GM12891 (cell line): ENCODE results near the gene NTHL1.

Source experiments
- DNase-seq: peaks from one replicate; pipeline ENCODE4 v3.0.0; 2011; ENCODE audit warnings: low spot score; ENCODE audit not compliant: insufficient read length
- FAIRE-seq: peaks from 2 replicates; lab custom pipeline; 2011; peaks lifted over from hg19 to GRCh38; lab: Jason Lieb, UNC
- PAX5 ChIP-seq: IDR thresholded peaks from 2 replicates; pipeline ENCODE4 v1.6.1; 2011; ENCODE audit warnings: low read length, moderate library complexity, mild to moderate bottlenecking; ENCODE audit not compliant: insufficient read depth, severe bottlenecking
- POLR2A ChIP-seq: IDR thresholded peaks from 2 replicates; pipeline ENCODE4 v1.6.1; 2011; ENCODE audit warnings: low read depth, low read length, control low read depth
- POLR2AphosphoS5 ChIP-seq: IDR thresholded peaks from 2 replicates; pipeline ENCODE4 v1.6.1; 2011; ENCODE audit warnings: low read depth, low read length, control low read depth
- POU2F2 ChIP-seq: IDR thresholded peaks from 2 replicates; pipeline ENCODE4 v1.6.1; 2011; ENCODE audit warnings: low read depth, mild to moderate bottlenecking, control low read depth, low read length, moderate library complexity
- SPI1 ChIP-seq: IDR thresholded peaks from 2 replicates; pipeline ENCODE4 v1.6.1; 2011; ENCODE audit warnings: low read depth, low read length, control low read depth
- TAF1 ChIP-seq: IDR thresholded peaks from 2 replicates; pipeline ENCODE4 v1.6.1; 2011; ENCODE audit warnings: low read depth, low read length, control low read depth

Gene NTHL1

GRCh38 chr16:2056681-2057407, 9.2 kb upstream of the NTHL1 start:
- no peak for DNase-seq
- TF ChIP-seq POLR2A (no peak), PAX5 (no peak), POU2F2 (no peak), TAF1 (no peak), SPI1 (no peak), POLR2AphosphoS5 (no peak)
- no peak for FAIRE-seq

GRCh38 chr16:2056077-2056476, 8.4 kb upstream of the NTHL1 start:
- FAIRE-seq, result no peak
- TF ChIP-seq POLR2AphosphoS5 (no peak), POLR2A (no peak), POU2F2 (no peak), SPI1 (no peak), PAX5 (no peak)
- DNase-seq, result no peak

GRCh38 chr16:2054543-2055245, 7.1 kb upstream of the NTHL1 start:
- no peak for DNase-seq
- FAIRE-seq, result no peak
- TF ChIP-seq SPI1 (no peak), POU2F2 (no peak), PAX5 (no peak), POLR2AphosphoS5 (no peak)

GRCh38 chr16:2053897-2054296, 6.3 kb upstream of the NTHL1 start:
- FAIRE-seq (no peak), DNase-seq (no peak)
- TF ChIP-seq SPI1 (no peak), POLR2A (no peak), POU2F2 (no peak), TAF1 (no peak), POLR2AphosphoS5 (no peak), PAX5 (no peak)

GRCh38 chr16:2053211-2053610, 5.6 kb upstream of the NTHL1 start:
- FAIRE-seq (no peak), DNase-seq (no peak)
- no peak for TF ChIP-seq POLR2AphosphoS5
- no peak for TF ChIP-seq TAF1
- TF ChIP-seq SPI1, result no peak
- no peak for TF ChIP-seq POLR2A
- TF ChIP-seq PAX5, result no peak
- no peak for TF ChIP-seq POU2F2

- FAIRE-seq, result no peak
- no peak for TF ChIP-seq POU2F2
- no peak for TF ChIP-seq PAX5
- TF ChIP-seq POLR2A, result no peak
- DNase-seq, result no peak
Observed at GRCh38 chr16:2048116-2048543, 496 bp upstream of the NTHL1 start.

DNA sequence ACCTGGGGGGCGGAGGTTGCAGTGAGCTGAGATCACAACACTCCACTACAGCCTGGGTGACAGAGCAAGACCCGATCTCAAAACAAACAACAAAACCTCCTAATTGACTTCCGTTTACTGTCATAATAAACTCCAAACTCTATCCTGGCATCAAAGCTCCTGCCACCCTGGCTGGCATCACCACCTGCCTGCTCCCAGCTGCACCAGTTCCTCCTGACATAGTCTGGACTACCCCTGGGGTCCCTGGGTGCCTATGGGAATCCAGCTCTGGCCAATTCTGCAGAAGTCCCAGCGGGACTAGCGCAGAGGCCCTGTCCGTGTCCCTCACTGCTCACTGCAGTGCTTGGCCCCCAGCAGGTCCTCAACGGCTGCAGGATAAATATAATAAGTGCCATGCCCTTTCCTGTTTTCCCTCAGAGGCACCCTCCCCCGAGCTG, 723 bp downstream of the NTHL1 start:
- TF ChIP-seq POLR2AphosphoS5 (no peak), POU2F2 (no peak), TAF1 (no peak), SPI1 (no peak), POLR2A (no peak), PAX5 (no peak)
- FAIRE-seq, result peak; percentile 23
- no peak for DNase-seq

GRCh38 chr16:2045965-2046892, 1.4 kb downstream of the NTHL1 start:
- no peak for TF ChIP-seq SPI1
- TF ChIP-seq POU2F2, result no peak
- no peak for TF ChIP-seq PAX5
- TF ChIP-seq POLR2AphosphoS5, result no peak
- TF ChIP-seq TAF1, result no peak
- no peak for TF ChIP-seq POLR2A
- DNase-seq (no peak), FAIRE-seq (no peak)

DNA sequence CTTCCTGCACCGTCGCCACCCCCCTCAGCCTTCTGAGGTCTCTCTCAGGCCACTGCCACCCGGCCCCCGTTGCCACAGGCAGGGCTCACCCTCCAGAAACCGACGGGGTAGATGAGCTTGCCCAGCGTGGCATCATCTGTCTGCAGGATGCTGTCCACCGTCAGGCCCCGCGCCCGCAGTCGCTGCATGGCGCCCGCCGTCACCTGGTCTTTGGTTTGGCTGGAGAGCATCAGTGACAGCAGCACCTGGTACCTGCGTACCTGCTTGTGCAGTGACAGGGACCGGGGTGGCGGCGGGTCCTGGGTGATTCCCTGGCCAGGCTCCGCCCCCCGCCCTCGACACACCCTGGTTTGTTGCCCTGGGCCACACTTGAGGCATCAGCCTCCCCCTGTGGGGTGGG, 3.1 kb downstream of the NTHL1 start:
- DNase-seq (no peak), FAIRE-seq (no peak)
- TF ChIP-seq POU2F2 (no peak), PAX5 (no peak), TAF1 (no peak)
